Keratinocyte (primary cell): ENCODE measurements around the gene ACER3.

ENCODE experiments used
- EZH2 ChIP-seq: IDR thresholded peaks from one replicate; pipeline ENCODE4 v1.6.1; 2012; ENCODE audit warnings: inconsistent platforms, mild to moderate bottlenecking, low read length, moderate library complexity
- TF ChIP-seq, protein P1 (sequence below), 3 experiments: IDR thresholded peaks in 1 of 3; conservative IDR thresholded peaks in 1 of 3; optimal IDR thresholded peaks in 1 of 3; 2 replicates in 2 of 3; 3 replicates in 1 of 3; pipeline versions ENCODE3 to v1.5.1; 2011; ENCODE audit warnings: low read length in 3 of 3, mild to moderate bottlenecking in 3 of 3, moderate library complexity in 2 of 3, control low read depth in 1 of 3, inconsistent platforms in 1 of 3; ENCODE audit not compliant: insufficient read depth in 2 of 3; ENCODE audit errors: extremely low read depth in 1 of 3

DNA sequence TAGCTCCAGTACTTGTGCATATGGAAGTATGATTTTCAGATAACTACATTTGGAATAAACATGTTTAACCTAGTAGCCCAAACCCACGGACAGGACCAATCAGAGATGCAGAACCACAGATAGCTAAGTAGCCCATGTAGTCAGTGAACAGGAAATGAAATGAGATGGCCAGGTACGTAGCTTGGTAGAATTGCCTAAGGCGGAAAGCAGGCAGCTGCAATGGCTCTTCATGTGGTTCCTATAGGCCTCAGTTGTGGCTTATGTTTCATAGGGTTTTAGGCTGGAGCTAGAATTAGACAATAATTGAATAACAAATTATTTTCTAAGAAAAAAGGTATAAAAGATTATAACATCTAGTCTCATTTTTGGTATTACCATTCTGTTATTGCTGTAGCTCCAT is 87.1 kb downstream of the ACER3 start:
- TF ChIP-seq, protein P1, sequence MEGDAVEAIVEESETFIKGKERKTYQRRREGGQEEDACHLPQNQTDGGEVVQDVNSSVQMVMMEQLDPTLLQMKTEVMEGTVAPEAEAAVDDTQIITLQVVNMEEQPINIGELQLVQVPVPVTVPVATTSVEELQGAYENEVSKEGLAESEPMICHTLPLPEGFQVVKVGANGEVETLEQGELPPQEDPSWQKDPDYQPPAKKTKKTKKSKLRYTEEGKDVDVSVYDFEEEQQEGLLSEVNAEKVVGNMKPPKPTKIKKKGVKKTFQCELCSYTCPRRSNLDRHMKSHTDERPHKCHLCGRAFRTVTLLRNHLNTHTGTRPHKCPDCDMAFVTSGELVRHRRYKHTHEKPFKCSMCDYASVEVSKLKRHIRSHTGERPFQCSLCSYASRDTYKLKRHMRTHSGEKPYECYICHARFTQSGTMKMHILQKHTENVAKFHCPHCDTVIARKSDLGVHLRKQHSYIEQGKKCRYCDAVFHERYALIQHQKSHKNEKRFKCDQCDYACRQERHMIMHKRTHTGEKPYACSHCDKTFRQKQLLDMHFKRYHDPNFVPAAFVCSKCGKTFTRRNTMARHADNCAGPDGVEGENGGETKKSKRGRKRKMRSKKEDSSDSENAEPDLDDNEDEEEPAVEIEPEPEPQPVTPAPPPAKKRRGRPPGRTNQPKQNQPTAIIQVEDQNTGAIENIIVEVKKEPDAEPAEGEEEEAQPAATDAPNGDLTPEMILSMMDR (optimal IDR thresholded peaks at IDR 0.05 in 1 of 3, IDR thresholded peaks at IDR 0.05 in 1 of 3, conservative IDR thresholded peaks at IDR 0.05 in 1 of 3; ENCODE audit: extremely low read depth in 1 of 3, insufficient read depth in 2 of 3, low read length in 3 of 3): no peak
- no peak for TF ChIP-seq EZH2
